Calu3 (cell line): ENCODE measurements around the gene PLA2G6. TPM values are rescaled to one million over a fixed set of nuclear protein-coding genes. Genes with fewer than 3 reads are reported as not detected.

Experiments used
- BruUV-seq: library from RNA; stranded (reverse); fragments of 400-500 nt; replicated peaks from 2 replicates; lab custom pipeline; 2021; lab: Mats Ljungman, UMichigan
- CTCF ChIA-PET: fragments of 300-600 bp; sonication (Branson Sonifier 250); formaldehyde crosslinking; loops from one replicate; lab custom pipeline; 2022; ENCODE audit warnings: antibody characterized with exemption; lab: Charles Lee
- DNase-seq: peaks from one replicate; pipeline ENCODE4 v3.0.0; 2022
- H3K27ac Mint-ChIP-seq: one replicate; pipeline ENCODE4 v1.8.0; 2022; ENCODE audit warnings: mixed read lengths; ENCODE audit not compliant: unreplicated experiment
- H3K27me3 Mint-ChIP-seq: one replicate; pipeline ENCODE4 v1.8.0; 2022; ENCODE audit warnings: mixed read lengths; ENCODE audit not compliant: unreplicated experiment
- H3K36me3 Mint-ChIP-seq: one replicate; pipeline ENCODE4 v1.8.0; 2022; ENCODE audit warnings: mild to moderate bottlenecking, moderate library complexity, mixed read lengths; ENCODE audit not compliant: insufficient read depth, unreplicated experiment
- H3K4me1 Mint-ChIP-seq: one replicate; pipeline ENCODE4 v1.8.0; 2022; ENCODE audit warnings: mild to moderate bottlenecking, low read depth, mixed read lengths; ENCODE audit not compliant: unreplicated experiment
- H3K4me3 Mint-ChIP-seq: one replicate; pipeline ENCODE4 v1.8.0; 2022; ENCODE audit warnings: mild to moderate bottlenecking, low read depth, moderate library complexity, mixed read lengths; ENCODE audit not compliant: unreplicated experiment
- H3K9me3 Mint-ChIP-seq: one replicate; pipeline ENCODE4 v1.8.0; 2022; ENCODE audit warnings: low read depth, mixed read lengths; ENCODE audit not compliant: unreplicated experiment
- CTCF ChIP-seq: fragments of 200-600 bp; IDR thresholded peaks from one replicate; pipeline ENCODE4 v1.8.0; 2022; ENCODE audit warnings: antibody characterized with exemption; ENCODE audit not compliant: unreplicated experiment
- intact Hi-C: fragments of 100-400 bp; cut with micrococcal nuclease; formaldehyde crosslinking; loops from one replicate; pipeline ENCODE4 v1.10.0; 2022; ENCODE audit not compliant: unreplicated experiment
- total RNA-seq: library from RNA; stranded (reverse); gene quantifications from 2 replicates; pipeline ENCODE4 v1.2.3, GENCODE V29; 2022

The PLA2G6 gene
- total RNA-seq, 1 experiment from 2014 or later = 43.5 TPM

- Mint-ChIP-seq H3K4me3 (peak overlapping the region; percentile 79), H3K9me3 (no peaks in the 10 kb centered on the region), H3K27me3 (no peaks in the 10 kb centered on the region), H3K4me1 (peaks cover 63% of the 10 kb centered on the region), H3K36me3 (peaks cover 63% of the 10 kb centered on the region), H3K27ac (peak overlapping the region; percentile 63)
- no peak for DNase-seq
- CTCF ChIA-PET = no interaction called here
- no peak for TF ChIP-seq CTCF
- intact Hi-C loops = loop anchor here (10.0 kb wide), 1 partner anchor 52 kb away; no protein-coding TSS in a partner anchor
- no TSS peak for BruUV-seq
These were observed 69.2 kb downstream of the PLA2G6 start for GRCh38 chr22:38112381-38112780.

- H3K4me1 Mint-ChIP-seq = peaks cover 63% of the 10 kb centered on the region
- intact Hi-C loops = loop anchor here (10.0 kb wide), 1 partner anchor 53 kb away; no protein-coding TSS in a partner anchor
- H3K27ac Mint-ChIP-seq = peak overlapping the region; percentile 20
- no TSS peak for BruUV-seq
- H3K9me3 Mint-ChIP-seq = no peaks in the 10 kb centered on the region
- DNase-seq = no peak
- TF ChIP-seq CTCF = no peak
- no peaks in the 10 kb centered on the region for H3K27me3 Mint-ChIP-seq
- peaks cover 67% of the 10 kb centered on the region for H3K36me3 Mint-ChIP-seq
- H3K4me3 Mint-ChIP-seq = peak overlapping the region; percentile 79
- CTCF ChIA-PET = interaction anchor here (1.5 kb wide), 1 partner anchor 194 kb away, joined by 3 read pairs; no protein-coding TSS in a partner anchor
These were observed 69.7 kb downstream of the PLA2G6 start for GRCh38 chr22:38111925-38112355.

GRCh38 chr22:38110863-38111852, 70.5 kb downstream of the PLA2G6 start:
- BruUV-seq = TSS peak; percentile 68
- TF ChIP-seq CTCF = no peak
- CTCF ChIA-PET = interaction anchor here (0.6 to 1.5 kb wide), 6 partner anchors 53 to 195 kb away, joined by 3 to 8 read pairs (median 3); partner anchors contain the start of gene PLA2G6
- H3K9me3 Mint-ChIP-seq = no peaks in the 10 kb centered on the region
- intact Hi-C loops = loop anchor here (10.0 kb wide), 1 partner anchor 54 kb away; no protein-coding TSS in a partner anchor
- no peaks in the 10 kb centered on the region for H3K27me3 Mint-ChIP-seq
- H3K4me1 Mint-ChIP-seq = peaks cover 63% of the 10 kb centered on the region
- peak; percentile 81 for DNase-seq
- peaks cover 68% of the 10 kb centered on the region for H3K36me3 Mint-ChIP-seq
- H3K27ac Mint-ChIP-seq = peak overlapping the region; percentile 87
- H3K4me3 Mint-ChIP-seq = peak overlapping the region; percentile 79

- H3K36me3 Mint-ChIP-seq = peaks cover 70% of the 10 kb centered on the region
- peak; percentile 82 for DNase-seq
- TF ChIP-seq CTCF = no peak
- intact Hi-C loops = loop anchor here (10.0 kb wide), 1 partner anchor 55 kb away; no protein-coding TSS in a partner anchor
- CTCF ChIA-PET = interaction anchor here (0.5 to 1.5 kb wide), 6 partner anchors 54 to 219 kb away, joined by 3 to 8 read pairs (median 5); partner anchors contain the start of gene PLA2G6
- peaks cover 63% of the 10 kb centered on the region for H3K4me1 Mint-ChIP-seq
- no peaks in the 10 kb centered on the region for H3K27me3 Mint-ChIP-seq
- TSS peak; percentile 53 for BruUV-seq
- peak within 1 kb of the TSS; percentile 79 for H3K4me3 Mint-ChIP-seq
- peak within 1 kb of the TSS; percentile 87 for H3K27ac Mint-ChIP-seq
- H3K9me3 Mint-ChIP-seq = no peaks in the 10 kb centered on the region
These were observed 71.4 kb downstream of the PLA2G6 start, which contains the start of gene BAIAP2L2 for GRCh38 chr22:38110008-38110862. Gene BAIAP2L2, minus strand, starts transcription at chr22:38110684. Its CDS starts 159 bp downstream, at chr22:38110525.
